HG02678 (cell line): ENCODE measurements around the gene MELK.

Experiments used
- ATAC-seq: cut with Tn5 transposase; IDR thresholded peaks from one replicate; pipeline ENCODE4 v1.9.1; 2021; ENCODE audit warnings: mild to moderate bottlenecking, moderate library complexity; ENCODE audit not compliant: unreplicated experiment

Gene MELK

GRCh38 chr9:36665921-36666431 lies 93.3 kb downstream of the MELK start:
- ATAC-seq = peak; percentile 75

- ATAC-seq = no peak
Observed at GRCh38 chr9:36671561-36671960, 98.9 kb downstream of the MELK start.

- no peak for ATAC-seq
Observed at GRCh38 chr9:36676091-36676490, 103.4 kb downstream of the MELK start.

- ATAC-seq = no peak
Observed at GRCh38 chr9:36676778-36677485, 104.2 kb downstream of the MELK start.

GRCh38 chr9:36677611-36678010 lies 104.9 kb downstream of the MELK start:
- no peak for ATAC-seq

- ATAC-seq = no peak
Observed at GRCh38 chr9:36679710-36680109, 107.0 kb downstream of the MELK start.

GRCh38 chr9:36686471-36686870 lies 113.8 kb downstream of the MELK start:
- no peak for ATAC-seq

GRCh38 chr9:36690412-36691168 lies 117.9 kb downstream of the MELK start:
- no peak for ATAC-seq

GRCh38 chr9:36691671-36692070 lies 119.0 kb downstream of the MELK start:
- no peak for ATAC-seq

GRCh38 chr9:36698984-36699383 lies 126.3 kb downstream of the MELK start:
- ATAC-seq = no peak

- no peak for ATAC-seq
Observed at GRCh38 chr9:36704148-36704547, 131.5 kb downstream of the MELK start.

- no peak for ATAC-seq
Observed at GRCh38 chr9:36713515-36714490, 141.1 kb downstream of the MELK start.

GRCh38 chr9:36716496-36716895 lies 143.8 kb downstream of the MELK start:
- no peak for ATAC-seq

GRCh38 chr9:36717276-36717675 lies 144.6 kb downstream of the MELK start:
- no peak for ATAC-seq

- no peak for ATAC-seq
Observed at GRCh38 chr9:36718612-36719011, 145.9 kb downstream of the MELK start.

GRCh38 chr9:36720043-36720442 lies 147.3 kb downstream of the MELK start:
- ATAC-seq = no peak

- no peak for ATAC-seq
Observed at GRCh38 chr9:36721846-36722588, 149.3 kb downstream of the MELK start.

- no peak for ATAC-seq
Observed at GRCh38 chr9:36725777-36726356, 153.2 kb downstream of the MELK start.
